Neutrophil (primary cell): Measurements from ENCODE around the gene BNIP3.

Experiments
- H3K27ac ChIP-seq: fragments of 200-600 bp; sonication (generic); 2 replicates; pipeline ENCODE4 v1.5.1; 2016; ENCODE audit warnings: mild to moderate bottlenecking, moderate library complexity
- H3K27me3 ChIP-seq: fragments of 200-600 bp; sonication (generic); 2 replicates; pipeline ENCODE4 v1.6.0; 2016; ENCODE audit warnings: mild to moderate bottlenecking
- H3K36me3 ChIP-seq: fragments of 200-600 bp; sonication (generic); 2 replicates; pipeline ENCODE4 v1.5.1; 2017
- H3K4me1 ChIP-seq, 2 experiments: fragments of 200-600 bp in 1 of 2; sonication (generic) in 1 of 2; 1 replicate in 1 of 2; 2 replicates in 1 of 2; pipeline versions ENCODE4 v1.5.1 to v1.6.1; 2013 to 2016; ENCODE audit warnings: low read depth in 1 of 2, low read length in 1 of 2, mild to moderate bottlenecking in 1 of 2, moderate library complexity in 1 of 2; ENCODE audit not compliant: control insufficient read depth in 1 of 2, insufficient read depth in 1 of 2
- H3K4me3 ChIP-seq, 2 experiments: fragments of 200-600 bp in 1 of 2; sonication (generic) in 1 of 2; 1 replicate in 1 of 2; 2 replicates in 1 of 2; pipeline ENCODE4 v1.5.1; 2013 to 2016; ENCODE audit warnings: low read depth in 1 of 2, low read length in 1 of 2, mild to moderate bottlenecking in 1 of 2, moderate library complexity in 1 of 2
- H3K9me3 ChIP-seq: fragments of 200-600 bp; sonication (generic); 2 replicates; pipeline ENCODE4 v1.5.1; 2016
- CTCF ChIP-seq: fragments of 200-600 bp; sonication (generic); IDR thresholded peaks from 2 replicates; pipeline ENCODE4 v1.5.1; 2016; ENCODE audit warnings: antibody characterized with exemption

The BNIP3 gene

GRCh38 chr10:131933696-131934086 lies 48.0 kb downstream of the BNIP3 start:
- H3K36me3 ChIP-seq = peaks cover 48% of the 10 kb centered on the region
- no peaks in the 10 kb centered on the region for H3K9me3 ChIP-seq
- no peak overlapping the region for H3K4me3 ChIP-seq
- H3K4me1 ChIP-seq = no peaks in the 10 kb centered on the region
- H3K27ac ChIP-seq = no peak overlapping the region
- TF ChIP-seq CTCF = no peak
- no peaks in the 10 kb centered on the region for H3K27me3 ChIP-seq

- Histone ChIP-seq H3K4me3 (no peak overlapping the region), H3K27me3 (no peaks in the 10 kb centered on the region), H3K9me3 (no peaks in the 10 kb centered on the region), H3K4me1 (peaks cover 4% of the 10 kb centered on the region in 2 experiments), H3K27ac (no peak overlapping the region), H3K36me3 (peaks cover 42% of the 10 kb centered on the region)
- no peak for TF ChIP-seq CTCF
Observed at GRCh38 chr10:131933016-131933695, 48.6 kb downstream of the BNIP3 start.

- peaks cover 6 to 8% of the 10 kb centered on the region in 2 experiments for H3K4me1 ChIP-seq
- no peak for TF ChIP-seq CTCF
- no peaks in the 10 kb centered on the region for H3K9me3 ChIP-seq
Observed at GRCh38 chr10:131931981-131932380, 49.7 kb downstream of the BNIP3 start.

GRCh38 chr10:131930586-131931330 lies 51.0 kb downstream of the BNIP3 start:
- no peak for TF ChIP-seq CTCF
- H3K4me1 ChIP-seq = peaks cover 9 to 14% of the 10 kb centered on the region in 2 experiments
- peaks cover 20% of the 10 kb centered on the region for H3K36me3 ChIP-seq
- H3K4me3 ChIP-seq = no peak overlapping the region
- H3K27ac ChIP-seq = no peak overlapping the region
- no peaks in the 10 kb centered on the region for H3K9me3 ChIP-seq
- no peaks in the 10 kb centered on the region for H3K27me3 ChIP-seq

More at GRCh38 chr10:131931981-131932380, 49.7 kb downstream of the BNIP3 start:
- Histone ChIP-seq H3K4me3 (no peak overlapping the region), H3K27me3 (no peaks in the 10 kb centered on the region), H3K27ac (no peak overlapping the region), H3K36me3 (peaks cover 31% of the 10 kb centered on the region)

- Histone ChIP-seq H3K4me1 (peaks cover 15 to 20% of the 10 kb centered on the region in 2 experiments), H3K4me3 (no peak overlapping the region), H3K27me3 (no peaks in the 10 kb centered on the region), H3K9me3 (no peaks in the 10 kb centered on the region), H3K36me3 (peaks cover 14% of the 10 kb centered on the region), H3K27ac (no peak overlapping the region)
- no peak for TF ChIP-seq CTCF
Observed at GRCh38 chr10:131930150-131930549, 51.6 kb downstream of the BNIP3 start.
